Natural killer cell (primary cell): ENCODE results near the gene FIGNL1. TPM values are rescaled to one million over a fixed set of nuclear protein-coding genes. Genes with fewer than 3 reads are reported as not detected.

Source experiments
- ATAC-seq, 3 donors: fragments of 150-1000 bp in 2 of 3; fragments of 200-7000 bp in 1 of 3; cut with Tn5 transposase; 1 replicate in 1 of 3; 2 replicates in 2 of 3; pipeline ENCODE4 v1.10.0; 2021; ENCODE audit warnings: mild to moderate bottlenecking in 2 of 3, moderate library complexity in 2 of 3
- DNase-seq, 2 donors: peaks; one replicate each; pipeline versions ENCODE4 v3.0.0 to v3.0.0-alpha.2; 2013 to 2021; ENCODE audit warnings: mixed read lengths in 1 of 2
- H3K27ac ChIP-seq: one replicate; pipeline ENCODE4 v1.5.1; 2013; ENCODE audit warnings: mild to moderate bottlenecking, low read length
- H3K27me3 ChIP-seq: one replicate; pipeline ENCODE4 v1.6.1; 2013; ENCODE audit warnings: low read length; ENCODE audit not compliant: control insufficient read depth, insufficient read depth
- H3K36me3 ChIP-seq: one replicate; pipeline ENCODE4 v1.6.1; 2013; ENCODE audit warnings: low read length; ENCODE audit not compliant: control insufficient read depth, insufficient read depth
- H3K4me1 ChIP-seq: one replicate; pipeline ENCODE4 v1.6.1; 2013; ENCODE audit warnings: low read length; ENCODE audit not compliant: control insufficient read depth, insufficient read depth
- H3K4me3 ChIP-seq: one replicate; pipeline ENCODE4 v1.5.1; 2013; ENCODE audit warnings: low read length
- H3K9me3 ChIP-seq: one replicate; pipeline ENCODE4 v1.6.1; 2013; ENCODE audit warnings: low read length; ENCODE audit not compliant: control insufficient read depth, insufficient read depth
- H3K27ac Mint-ChIP-seq, 2 donors: one replicate each; pipeline ENCODE4 v1.8.0; 2022; ENCODE audit warnings: mild to moderate bottlenecking in 2 of 2, mixed read lengths in 2 of 2, moderate library complexity in 1 of 2
- H3K27me3 Mint-ChIP-seq, 2 donors: one replicate each; pipeline ENCODE4 v1.8.0; 2022; ENCODE audit warnings: low read depth in 2 of 2, mixed read lengths in 2 of 2
- H3K36me3 Mint-ChIP-seq: one replicate; pipeline ENCODE4 v1.8.0; 2022; ENCODE audit warnings: mixed read lengths
- H3K4me1 Mint-ChIP-seq, 2 donors: one replicate each; pipeline ENCODE4 v1.8.0; 2022; ENCODE audit warnings: mixed read lengths in 2 of 2
- H3K4me3 Mint-ChIP-seq: one replicate; pipeline ENCODE4 v1.8.0; 2022; ENCODE audit warnings: mild to moderate bottlenecking, moderate library complexity, mixed read lengths
- H3K9me3 Mint-ChIP-seq, 2 donors: one replicate each; pipeline ENCODE4 v1.8.0; 2022; ENCODE audit warnings: mixed read lengths in 2 of 2
- CTCF ChIP-seq: fragments of 200-600 bp; IDR thresholded peaks from one replicate; pipeline ENCODE4 v1.8.0; 2022; ENCODE audit warnings: antibody characterized with exemption
- WGBS: methylation state at CpG from one replicate; pipeline ENCODE4 v1.1.7; 2013; ENCODE audit warnings: missing lambda C conversion rate; ENCODE audit not compliant: insufficient coverage; 5-methylcytosine and 5-hydroxymethylcytosine counted together
- intact Hi-C: fragments of 100-400 bp; cut with micrococcal nuclease; formaldehyde crosslinking; loops from one replicate; pipeline ENCODE4 v1.14.2; 2022
- total RNA-seq, 4 donors: library from RNA; stranded (reverse); fragments of 120-200 nt in 1 of 4; gene quantifications; one replicate each; pipeline versions ENCODE4 v1.2.3 to v1.2.4, GENCODE V29; 2013 to 2022

FIGNL1 gene
- total RNA-seq, 3 donors from 2014 or later (not counting 1 experiment from before 2014, with no cell fraction given): 5.5 to 12.6 (median 7.6) TPM

GRCh38 chr7:50436133-50436806, 13.9 kb downstream of the FIGNL1 start:
- H3K4me3 ChIP-seq: no peak overlapping the region
- no peak for ATAC-seq

GRCh38 chr7:50431722-50432305, 18.3 kb downstream of the FIGNL1 start:
- no peak overlapping the region for H3K27ac Mint-ChIP-seq
- Histone ChIP-seq H3K4me3 (no peak overlapping the region), H3K4me1 (no peaks in the 10 kb centered on the region), H3K9me3 (no peaks in the 10 kb centered on the region), H3K27me3 (no peaks in the 10 kb centered on the region), H3K27ac (no peak overlapping the region), H3K36me3 (no peaks in the 10 kb centered on the region)
- H3K9me3 Mint-ChIP-seq: no peaks in the 10 kb centered on the region
- H3K4me3 Mint-ChIP-seq: no peak overlapping the region
- H3K27me3 Mint-ChIP-seq: no peaks in the 10 kb centered on the region
- WGBS: no CpG with 5 or more reads among the region's 4 CpGs
- ATAC-seq (no peak), DNase-seq (no peak)
- intact Hi-C loops: no loop called here
- no peak for TF ChIP-seq CTCF
- no peaks in the 10 kb centered on the region for H3K36me3 Mint-ChIP-seq
- no peaks in the 10 kb centered on the region for H3K4me1 Mint-ChIP-seq

More at GRCh38 chr7:50436133-50436806, 13.9 kb downstream of the FIGNL1 start:
- no peak overlapping the region for H3K4me3 Mint-ChIP-seq
- no peak overlapping the region for H3K27ac Mint-ChIP-seq
- H3K4me1 Mint-ChIP-seq: no peaks in the 10 kb centered on the region
- DNase-seq: no peak
- no peak overlapping the region for H3K27ac ChIP-seq
- H3K27me3 ChIP-seq: no peaks in the 10 kb centered on the region
- no peak for TF ChIP-seq CTCF
- no peaks in the 10 kb centered on the region for H3K36me3 Mint-ChIP-seq
- H3K9me3 ChIP-seq: no peaks in the 10 kb centered on the region
- intact Hi-C loops: no loop called here
- no peaks in the 10 kb centered on the region for H3K9me3 Mint-ChIP-seq
- H3K27me3 Mint-ChIP-seq: no peaks in the 10 kb centered on the region
- peaks cover 7% of the 10 kb centered on the region for H3K36me3 ChIP-seq
- H3K4me1 ChIP-seq: no peaks in the 10 kb centered on the region
- 80% methylated on average over 1 of the region's 3 CpGs for WGBS

- Histone ChIP-seq H3K27ac (no peak overlapping the region), H3K27me3 (no peaks in the 10 kb centered on the region), H3K4me3 (no peak overlapping the region), H3K36me3 (no peaks in the 10 kb centered on the region), H3K9me3 (no peaks in the 10 kb centered on the region), H3K4me1 (no peaks in the 10 kb centered on the region)
- no peaks in the 10 kb centered on the region for H3K27me3 Mint-ChIP-seq
- DNase-seq: no peak
- TF ChIP-seq CTCF: no peak
- WGBS: 89% methylated on average over 2 of the region's 2 CpGs
- no peaks in the 10 kb centered on the region for H3K36me3 Mint-ChIP-seq
- H3K4me1 Mint-ChIP-seq: no peaks in the 10 kb centered on the region
- no peaks in the 10 kb centered on the region for H3K9me3 Mint-ChIP-seq
- no peak overlapping the region for H3K27ac Mint-ChIP-seq
- H3K4me3 Mint-ChIP-seq: no peak overlapping the region
- intact Hi-C loops: no loop called here
- no peak for ATAC-seq
These were observed 18.8 kb downstream of the FIGNL1 start for GRCh38 chr7:50431316-50431715.
